PC-3 (cell line): Measurements from ENCODE around the gene DNAAF2.

Experiments
- CTCF ChIP-seq: fragments of 300-600 bp; sonication (generic); conservative IDR thresholded peaks from 2 replicates; pipeline ENCODE4 v1.5.1; 2017; ENCODE audit warnings: antibody characterized with exemption, low read depth, mild to moderate bottlenecking, low read length
- EZH2 ChIP-seq: fragments of 300-600 bp; sonication (generic); IDR thresholded peaks from one replicate; pipeline ENCODE4 v1.6.1; 2017; ENCODE audit warnings: antibody characterized with exemption, mild to moderate bottlenecking, low read length; ENCODE audit not compliant: unreplicated experiment
- EZH2phosphoT487 ChIP-seq: fragments of 300-600 bp; sonication (generic); IDR thresholded peaks from 2 replicates; pipeline ENCODE4 v1.6.1; 2018; ENCODE audit warnings: mild to moderate bottlenecking, antibody characterized with exemption, low read length, borderline replicate concordance

GRCh38 chr14:49670475-49670874 lies 35.4 kb upstream of the DNAAF2 start:
- TF ChIP-seq EZH2 = no peak
- TF ChIP-seq CTCF = no peak
- no peak for TF ChIP-seq EZH2phosphoT487
